HEK293T (cell line): ENCODE measurements around the gene KLHL30.

Source experiments
- FOXA1 ChIP-seq: fragments of 450-650 bp; IDR thresholded peaks from 2 replicates; pipeline ENCODE4 v1.6.1; 2016; ENCODE audit warnings: mild to moderate bottlenecking
- ZNF384 ChIP-seq: fragments of 450-650 bp; IDR thresholded peaks from 2 replicates; pipeline ENCODE4 v1.6.1; 2016
- TF ChIP-seq, protein P1 (sequence below): fragments of 450-650 bp; IDR thresholded peaks from 2 replicates; pipeline ENCODE4 v1.6.1; 2016

DNA sequence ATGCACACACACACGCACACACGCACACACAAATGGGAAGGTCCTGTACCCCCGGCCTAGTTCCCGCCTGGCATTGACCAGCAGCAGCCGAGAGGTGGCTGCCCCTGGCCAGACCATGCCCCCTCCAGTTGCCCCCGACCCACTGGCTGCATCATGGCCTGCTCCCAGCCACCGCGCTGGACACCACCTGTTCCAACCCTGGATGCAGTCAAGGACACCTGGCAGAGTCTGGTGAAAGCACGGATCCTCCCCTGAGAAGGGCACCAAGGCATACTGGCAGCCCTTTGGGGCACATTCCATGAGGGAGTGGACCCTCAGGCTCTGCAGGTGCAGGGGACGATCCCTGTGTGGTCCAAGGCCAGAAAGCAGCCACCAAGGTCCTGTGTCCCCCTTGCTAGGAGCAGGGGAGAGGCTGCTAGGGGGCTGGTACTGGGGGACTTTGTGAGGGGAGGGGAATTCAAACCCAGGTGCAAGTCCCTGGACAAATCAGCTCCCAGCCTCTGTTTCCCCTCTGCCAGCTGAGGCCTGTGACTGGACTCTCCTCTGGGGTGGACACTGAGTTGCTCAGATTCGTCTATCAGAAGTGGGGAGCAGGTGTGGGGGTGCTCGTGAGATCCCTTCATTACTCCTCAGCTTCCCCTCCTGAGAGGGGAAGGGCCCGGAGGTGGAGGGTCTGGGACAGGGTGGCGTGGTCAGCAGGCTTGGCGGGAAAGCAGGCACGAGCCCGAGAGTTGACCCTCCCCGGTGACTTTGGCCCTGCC lies 34.8 kb upstream of the KLHL30 start:
- TF ChIP-seq ZNF384 (no peak), FOXA1 (no peak)
- TF ChIP-seq, protein P1, sequence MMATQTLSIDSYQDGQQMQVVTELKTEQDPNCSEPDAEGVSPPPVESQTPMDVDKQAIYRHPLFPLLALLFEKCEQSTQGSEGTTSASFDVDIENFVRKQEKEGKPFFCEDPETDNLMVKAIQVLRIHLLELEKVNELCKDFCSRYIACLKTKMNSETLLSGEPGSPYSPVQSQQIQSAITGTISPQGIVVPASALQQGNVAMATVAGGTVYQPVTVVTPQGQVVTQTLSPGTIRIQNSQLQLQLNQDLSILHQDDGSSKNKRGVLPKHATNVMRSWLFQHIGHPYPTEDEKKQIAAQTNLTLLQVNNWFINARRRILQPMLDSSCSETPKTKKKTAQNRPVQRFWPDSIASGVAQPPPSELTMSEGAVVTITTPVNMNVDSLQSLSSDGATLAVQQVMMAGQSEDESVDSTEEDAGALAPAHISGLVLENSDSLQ, result no peak
